Kidney epithelial cell (primary cell): ENCODE measurements around the gene RET. TPM values are rescaled to one million over a fixed set of nuclear protein-coding genes. Genes with fewer than 3 reads are reported as not detected.

Experiments
- DNase-seq: peaks from one replicate; pipeline ENCODE4 v3.0.0-alpha.2; 2010; ENCODE audit warnings: low read depth
- H3K27me3 ChIP-seq: 2 replicates; pipeline ENCODE4 v1.6.0; 2011; ENCODE audit warnings: low read length; ENCODE audit not compliant: control insufficient read depth, insufficient read depth
- H3K36me3 ChIP-seq: 2 replicates; pipeline ENCODE4 v1.5.1; 2011; ENCODE audit warnings: low read length; ENCODE audit not compliant: control insufficient read depth, insufficient read depth
- H3K4me3 ChIP-seq: 2 replicates; pipeline ENCODE4 v1.5.1; 2011; ENCODE audit warnings: low read depth, mild to moderate bottlenecking, control low read depth, low read length
- CTCF ChIP-seq: IDR thresholded peaks from 2 replicates; pipeline ENCODE4 v1.5.1; 2011; ENCODE audit warnings: mild to moderate bottlenecking, moderate library complexity, low read length, control low read depth, inconsistent platforms; ENCODE audit not compliant: insufficient read depth, poor library complexity, severe bottlenecking
- total RNA-seq: library from RNA; depleted of rRNA; stranded (reverse); fragments of >200 nt; gene quantifications from 2 replicates; pipeline ENCODE4 v1.2.3, GENCODE V29; 2015

The RET gene
- total RNA-seq, 1 donor from 2014 or later = 3.7 TPM

GRCh38 chr10:43074827-43075611 is 1.9 kb upstream of the RET start:
- TF ChIP-seq CTCF = no peak
- DNase-seq = no peak
- peaks cover 53% of the 10 kb centered on the region for H3K27me3 ChIP-seq
- no peak overlapping the region for H3K4me3 ChIP-seq
- no peaks in the 10 kb centered on the region for H3K36me3 ChIP-seq

- H3K27me3 ChIP-seq = peaks cover 54% of the 10 kb centered on the region
- no peak overlapping the region for H3K4me3 ChIP-seq
- H3K36me3 ChIP-seq = no peaks in the 10 kb centered on the region
- DNase-seq = no peak
- TF ChIP-seq CTCF = peak; percentile 23
These were observed 1.3 kb upstream of the RET start for GRCh38 chr10:43075612-43076003.

- H3K36me3 ChIP-seq = no peaks in the 10 kb centered on the region
- no peak for TF ChIP-seq CTCF
- DNase-seq = no peak
- peaks cover 55% of the 10 kb centered on the region for H3K27me3 ChIP-seq
- no peak overlapping the region for H3K4me3 ChIP-seq
These were observed 476 bp upstream of the RET start for GRCh38 chr10:43076311-43076875.

- Histone ChIP-seq H3K4me3 (peak overlapping the region; percentile 12), H3K36me3 (no peaks in the 10 kb centered on the region), H3K27me3 (peaks cover 59% of the 10 kb centered on the region)
- no peak for TF ChIP-seq CTCF
- DNase-seq = no peak
These were observed 727 bp downstream of the RET start for GRCh38 chr10:43077421-43078171.

GRCh38 chr10:43078175-43078985 is 1.5 kb downstream of the RET start:
- TF ChIP-seq CTCF = no peak
- Histone ChIP-seq H3K4me3 (no peak overlapping the region), H3K36me3 (no peaks in the 10 kb centered on the region), H3K27me3 (peaks cover 59% of the 10 kb centered on the region)
- DNase-seq = no peak
